Prostate gland (tissue), 2 donors: ENCODE results near the gene IRF2BP1.

Source experiments
- POLR2A ChIP-seq: fragments of 450-650 bp; IDR thresholded peaks from one replicate; pipeline ENCODE4 v1.6.1; 2016; ENCODE audit warnings: antibody characterized with exemption, mild to moderate bottlenecking
- POLR2AphosphoS5 ChIP-seq: sonication (generic); formaldehyde crosslinking; IDR thresholded peaks from one replicate; pipeline ENCODE4 v1.6.1; 2017; ENCODE audit warnings: antibody characterized with exemption
- TF ChIP-seq, protein P1 (sequence below), 4 experiments: fragments of 200-600 bp in 2 of 4; fragments of 450-650 bp in 2 of 4; sonication (generic) in 2 of 4; IDR thresholded peaks; 1 replicate in 3 of 4; 2 replicates in 1 of 4; pipeline ENCODE4 v1.5.1; 2016 to 2019; ENCODE audit warnings: antibody characterized with exemption in 4 of 4, mild to moderate bottlenecking in 2 of 4, moderate library complexity in 2 of 4

DNA sequence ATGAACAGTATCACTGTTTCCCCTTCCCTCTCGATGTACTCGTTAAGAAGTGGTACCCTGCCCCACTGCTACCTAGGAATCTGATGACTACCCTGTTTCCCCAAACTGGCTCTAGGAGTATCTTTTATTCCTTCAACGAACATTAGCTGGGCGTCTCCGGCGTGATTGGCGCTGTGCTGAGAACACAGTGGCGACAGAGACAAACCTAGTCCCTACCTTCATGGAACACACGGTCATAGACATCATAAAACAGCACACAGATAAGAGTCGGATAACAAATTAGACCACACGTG, 23.7 kb downstream of the IRF2BP1 start:
- TF ChIP-seq, protein P1, sequence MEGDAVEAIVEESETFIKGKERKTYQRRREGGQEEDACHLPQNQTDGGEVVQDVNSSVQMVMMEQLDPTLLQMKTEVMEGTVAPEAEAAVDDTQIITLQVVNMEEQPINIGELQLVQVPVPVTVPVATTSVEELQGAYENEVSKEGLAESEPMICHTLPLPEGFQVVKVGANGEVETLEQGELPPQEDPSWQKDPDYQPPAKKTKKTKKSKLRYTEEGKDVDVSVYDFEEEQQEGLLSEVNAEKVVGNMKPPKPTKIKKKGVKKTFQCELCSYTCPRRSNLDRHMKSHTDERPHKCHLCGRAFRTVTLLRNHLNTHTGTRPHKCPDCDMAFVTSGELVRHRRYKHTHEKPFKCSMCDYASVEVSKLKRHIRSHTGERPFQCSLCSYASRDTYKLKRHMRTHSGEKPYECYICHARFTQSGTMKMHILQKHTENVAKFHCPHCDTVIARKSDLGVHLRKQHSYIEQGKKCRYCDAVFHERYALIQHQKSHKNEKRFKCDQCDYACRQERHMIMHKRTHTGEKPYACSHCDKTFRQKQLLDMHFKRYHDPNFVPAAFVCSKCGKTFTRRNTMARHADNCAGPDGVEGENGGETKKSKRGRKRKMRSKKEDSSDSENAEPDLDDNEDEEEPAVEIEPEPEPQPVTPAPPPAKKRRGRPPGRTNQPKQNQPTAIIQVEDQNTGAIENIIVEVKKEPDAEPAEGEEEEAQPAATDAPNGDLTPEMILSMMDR (IDR thresholded peaks at IDR 0.05): peak in 1 of 4 experiments; percentile 12
- no peak for TF ChIP-seq POLR2A
- TF ChIP-seq POLR2AphosphoS5: peak; percentile 54
